Measurements from ENCODE around the gene CTNNA3.

Gene CTNNA3

GRCh38 chr10:66990143-66990830 is 705.7 kb downstream of the CTNNA3 start:
- no peak for DNase-seq

DNA sequence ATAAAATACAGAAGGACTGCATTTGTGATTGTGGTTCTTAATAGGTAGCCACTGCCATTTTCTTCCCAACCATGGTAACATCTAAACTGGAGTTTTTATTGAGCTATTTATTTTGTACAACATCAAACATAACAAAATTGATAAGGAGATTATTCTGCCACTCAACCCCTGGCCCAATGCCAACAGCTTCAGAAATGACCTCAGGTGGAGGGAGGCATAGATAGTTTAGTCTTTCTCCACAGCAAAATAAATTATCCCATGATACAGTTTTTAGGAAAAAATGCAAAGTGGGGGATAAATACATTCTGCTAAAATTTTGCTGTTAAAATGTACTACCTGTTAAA is 712.5 kb downstream of the CTNNA3 start:
- no peak for DNase-seq

DNA sequence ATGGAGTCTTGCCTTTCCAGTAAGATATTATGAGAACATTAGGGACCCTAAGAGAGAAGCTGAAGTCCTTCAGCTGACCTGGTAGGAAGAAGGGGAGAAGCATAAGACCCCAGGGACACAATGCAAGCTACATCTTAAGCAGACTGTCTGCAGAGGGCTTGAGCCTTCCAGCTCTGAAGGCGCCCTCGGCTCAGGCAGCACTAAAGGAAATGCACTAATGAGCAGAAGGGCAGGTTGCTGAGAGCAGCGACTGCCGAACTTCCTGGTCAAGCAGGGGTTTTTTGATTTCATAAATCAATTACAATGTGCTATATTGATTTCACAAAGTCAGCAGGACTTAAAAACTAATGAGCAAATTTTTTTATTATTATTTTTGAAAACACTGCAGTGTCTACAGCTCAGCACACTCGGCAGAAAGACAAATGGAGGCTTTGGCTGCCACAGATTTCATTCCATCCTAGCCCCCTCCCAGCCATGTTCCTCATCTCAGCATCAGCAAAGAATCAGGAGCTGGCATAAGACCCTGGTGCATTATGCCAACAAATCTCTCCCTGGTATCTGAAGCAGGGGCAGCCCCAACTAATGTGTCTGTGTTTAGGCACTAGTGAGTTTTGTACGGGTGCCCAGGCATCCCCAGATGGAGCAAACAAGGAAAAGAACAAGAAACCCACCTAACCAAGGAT is 713.1 kb downstream of the CTNNA3 start:
- no peak for DNase-seq

DNA sequence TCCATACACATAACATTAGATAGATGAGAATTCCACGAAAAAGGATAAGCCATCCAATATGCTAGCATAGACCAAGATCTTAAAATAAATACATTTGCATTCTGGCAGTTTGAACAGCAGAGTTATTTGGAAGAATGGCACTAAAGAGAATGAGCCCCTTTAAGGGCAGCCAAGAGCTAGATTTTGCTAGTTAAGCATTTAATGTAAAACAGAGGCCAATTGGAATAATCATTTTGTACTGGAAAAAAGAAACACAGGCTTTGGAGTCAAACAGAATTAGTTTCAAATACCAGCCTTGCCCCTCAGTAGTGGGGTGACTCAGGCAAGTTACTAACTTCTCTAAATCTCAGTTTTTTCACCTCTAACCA is 714.0 kb downstream of the CTNNA3 start:
- DNase-seq: no peak

DNA sequence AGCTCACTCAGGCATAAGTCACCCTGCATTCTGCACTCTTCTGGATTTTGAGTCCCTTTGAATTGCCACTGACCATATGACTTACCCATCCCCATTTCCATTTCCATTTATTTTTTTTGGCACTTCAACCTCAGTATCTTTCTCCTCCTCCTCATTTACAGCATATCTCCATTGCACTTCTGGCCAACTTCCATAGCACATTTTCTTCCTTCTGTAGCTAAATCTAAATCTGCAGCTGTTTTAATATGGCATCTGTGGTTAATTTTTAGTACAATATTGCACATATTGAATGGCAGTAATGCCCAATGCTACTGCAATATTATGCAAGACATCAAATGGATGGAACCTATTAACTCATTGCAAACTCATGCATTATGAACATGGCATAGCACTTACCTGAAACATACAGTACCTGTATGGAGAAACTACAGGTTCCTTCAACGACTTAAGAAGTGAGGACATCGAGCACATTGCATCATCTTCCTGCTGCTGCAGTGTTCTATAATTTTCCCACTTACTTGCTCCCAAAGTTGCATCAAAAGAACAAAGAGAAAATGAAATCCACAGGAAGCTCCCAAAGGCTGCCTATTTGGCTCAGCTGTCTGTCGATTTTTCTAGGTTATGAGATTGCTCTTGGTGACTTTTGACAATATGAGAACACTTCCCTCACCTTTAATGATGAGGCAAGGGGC is 714.5 kb downstream of the CTNNA3 start:
- DNase-seq: no peak

DNA sequence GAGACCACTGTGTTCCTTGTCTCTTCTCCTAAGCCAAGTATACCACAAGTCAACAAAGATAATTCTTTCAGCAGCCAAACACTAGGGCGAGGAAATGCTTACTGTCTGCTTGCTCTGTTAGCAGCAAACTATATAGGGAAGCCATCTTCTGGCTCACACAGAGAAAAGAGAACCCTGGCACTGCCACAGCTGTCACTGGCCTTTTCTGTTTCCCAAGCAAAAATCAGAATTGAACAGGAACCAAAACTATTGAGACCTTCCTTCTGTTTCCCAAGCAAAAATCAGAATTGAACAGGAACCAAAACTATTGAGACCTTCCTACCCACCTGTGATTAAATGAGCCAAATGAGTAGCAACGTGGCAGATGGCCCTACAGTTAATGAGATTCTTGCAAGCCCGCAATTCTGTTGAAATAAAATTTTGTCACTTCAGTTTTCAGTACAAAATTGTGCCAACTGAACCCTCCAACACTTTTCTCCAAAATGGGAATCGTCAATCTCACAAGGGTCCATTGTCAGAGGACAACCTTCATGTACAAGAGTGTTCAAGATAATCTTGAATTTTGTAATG is 715.7 kb downstream of the CTNNA3 start:
- no peak for DNase-seq

- DNase-seq: no peak
These were observed 731.0 kb downstream of the CTNNA3 start for GRCh38 chr10:66964946-66965345.

DNA sequence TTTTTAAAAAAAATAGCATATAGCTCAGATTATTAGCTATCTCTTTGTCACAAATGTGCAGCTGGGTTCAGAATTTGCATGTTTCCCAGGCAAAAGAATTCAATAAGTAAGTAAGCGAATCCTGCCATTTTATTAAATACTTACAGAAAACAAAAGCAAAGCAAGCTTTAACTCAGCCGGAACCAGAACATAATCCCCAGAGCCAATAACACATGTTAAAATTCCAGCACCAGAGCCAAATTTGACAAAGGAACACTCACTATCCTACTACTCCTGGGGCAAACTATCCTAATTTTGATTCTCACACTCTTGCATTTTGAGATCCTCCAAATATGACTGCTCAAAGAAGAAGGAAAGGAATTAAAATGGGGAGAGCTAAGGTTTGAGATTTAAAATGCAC is 737.5 kb downstream of the CTNNA3 start:
- DNase-seq: no peak

DNA sequence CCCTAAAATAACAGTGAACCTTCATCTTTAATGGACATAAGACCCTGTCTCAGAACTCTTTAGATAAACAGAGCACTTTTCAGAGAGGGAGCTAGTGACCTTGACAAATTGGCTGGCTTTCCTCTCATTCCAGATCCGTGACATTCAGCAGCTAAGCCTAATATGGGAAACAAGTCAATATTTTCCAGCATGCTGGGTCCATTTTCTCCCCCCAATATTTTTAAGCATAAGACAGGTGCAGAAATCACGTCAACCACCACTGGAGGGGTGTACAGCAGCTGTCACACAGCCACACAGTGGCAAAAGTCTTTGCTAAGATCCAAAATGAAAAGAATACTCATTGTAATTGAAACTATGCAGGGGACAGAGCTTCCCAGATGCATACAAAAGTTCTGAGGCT is 744.1 kb downstream of the CTNNA3 start:
- no peak for DNase-seq

- no peak for DNase-seq
These were observed 752.4 kb downstream of the CTNNA3 start for GRCh38 chr10:66943590-66943989.

DNA sequence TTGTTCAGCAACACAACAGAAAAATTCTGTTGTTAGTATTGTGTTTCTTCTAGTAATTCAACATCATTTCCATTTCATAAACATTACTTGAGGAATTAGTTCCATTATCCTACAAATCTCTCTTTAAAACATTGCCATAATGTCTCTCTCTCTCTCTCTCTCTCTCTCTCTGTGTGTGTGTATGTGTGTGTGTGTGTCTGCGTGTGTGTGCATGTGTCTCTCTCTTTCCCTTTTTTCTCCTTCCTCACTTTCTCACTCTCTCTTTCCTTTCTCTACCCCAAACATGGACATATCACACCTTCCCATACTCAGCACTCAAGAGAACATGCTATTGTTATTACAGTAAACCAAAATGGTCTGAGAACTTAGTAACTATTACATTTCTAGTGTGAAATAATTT is 753.6 kb downstream of the CTNNA3 start:
- DNase-seq: no peak

GRCh38 chr10:66941491-66941890 is 754.5 kb downstream of the CTNNA3 start:
- no peak for DNase-seq

DNA sequence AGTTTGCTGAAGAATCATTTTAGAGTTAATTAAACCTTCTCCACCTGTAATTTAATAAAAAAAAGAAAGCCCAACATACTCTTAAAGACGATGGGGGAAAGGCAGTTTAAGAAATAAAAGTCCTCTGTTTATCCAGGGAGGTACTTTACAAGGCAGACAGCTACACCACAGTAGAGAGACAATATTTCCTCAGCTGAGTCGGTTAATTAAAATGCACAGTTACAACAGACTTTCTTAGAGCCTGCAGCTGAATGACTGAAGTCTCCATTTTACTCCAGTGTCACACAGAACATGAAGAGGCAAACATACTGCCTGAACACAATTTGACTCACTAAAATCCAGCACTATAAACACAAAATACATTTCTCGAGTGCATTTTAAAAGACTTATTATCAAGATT is 755.0 kb downstream of the CTNNA3 start:
- no peak for DNase-seq

DNA sequence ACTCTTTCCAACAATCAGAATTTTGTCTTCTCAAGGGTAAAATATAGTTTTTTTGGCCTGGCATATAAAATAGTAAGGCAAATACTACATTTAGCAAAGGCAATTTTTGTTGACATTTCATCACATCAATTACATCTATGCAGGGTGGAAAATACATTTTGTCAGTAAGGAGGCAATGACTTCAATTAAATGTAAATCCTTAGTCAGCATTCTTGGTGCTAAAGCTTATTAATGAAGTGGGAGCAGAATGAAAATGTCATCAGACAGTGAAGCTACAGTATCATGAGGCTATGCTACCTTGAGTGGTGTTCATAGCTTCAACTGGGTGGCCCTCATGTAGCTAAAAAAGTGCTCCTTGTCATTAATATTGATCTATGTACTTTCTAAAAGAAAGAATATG is 761.3 kb downstream of the CTNNA3 start:
- no peak for DNase-seq

GRCh38 chr10:66931949-66932343 is 764.0 kb downstream of the CTNNA3 start:
- DNase-seq: no peak

DNA sequence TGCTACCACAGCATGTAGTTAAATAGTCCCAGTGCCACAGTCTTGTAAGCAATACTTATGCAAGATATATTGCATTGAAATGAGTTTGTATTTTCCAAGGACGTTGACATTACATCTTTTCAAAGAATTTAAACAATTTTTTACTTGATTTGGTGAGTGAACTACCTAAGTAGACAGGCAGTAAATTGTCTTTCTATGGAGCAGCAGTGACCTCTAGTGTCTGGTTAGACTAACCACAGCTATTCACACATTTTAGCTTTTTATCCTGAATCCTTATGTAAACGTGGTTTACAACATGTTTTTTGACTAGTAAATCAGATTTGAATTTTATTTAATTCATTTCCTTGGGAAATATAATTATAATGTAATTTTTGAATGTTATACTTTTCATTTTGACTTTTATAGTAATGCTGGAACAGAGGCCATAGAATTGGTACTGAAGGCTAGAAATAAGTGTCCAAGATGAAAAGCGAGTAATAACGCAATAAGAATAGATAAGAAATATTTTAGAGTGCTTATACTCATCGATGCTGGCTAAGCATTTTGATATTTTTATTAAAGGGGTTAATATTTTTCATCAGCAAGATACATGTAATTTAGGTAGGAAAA is 764.6 kb downstream of the CTNNA3 start:
- peak; percentile 69 for DNase-seq

- no peak for DNase-seq
These were observed 766.6 kb downstream of the CTNNA3 start for GRCh38 chr10:66929375-66929774.

- DNase-seq: no peak
These were observed 767.2 kb downstream of the CTNNA3 start for GRCh38 chr10:66928776-66929175.

- no peak for DNase-seq
These were observed 767.8 kb downstream of the CTNNA3 start for GRCh38 chr10:66927971-66928770.

DNA sequence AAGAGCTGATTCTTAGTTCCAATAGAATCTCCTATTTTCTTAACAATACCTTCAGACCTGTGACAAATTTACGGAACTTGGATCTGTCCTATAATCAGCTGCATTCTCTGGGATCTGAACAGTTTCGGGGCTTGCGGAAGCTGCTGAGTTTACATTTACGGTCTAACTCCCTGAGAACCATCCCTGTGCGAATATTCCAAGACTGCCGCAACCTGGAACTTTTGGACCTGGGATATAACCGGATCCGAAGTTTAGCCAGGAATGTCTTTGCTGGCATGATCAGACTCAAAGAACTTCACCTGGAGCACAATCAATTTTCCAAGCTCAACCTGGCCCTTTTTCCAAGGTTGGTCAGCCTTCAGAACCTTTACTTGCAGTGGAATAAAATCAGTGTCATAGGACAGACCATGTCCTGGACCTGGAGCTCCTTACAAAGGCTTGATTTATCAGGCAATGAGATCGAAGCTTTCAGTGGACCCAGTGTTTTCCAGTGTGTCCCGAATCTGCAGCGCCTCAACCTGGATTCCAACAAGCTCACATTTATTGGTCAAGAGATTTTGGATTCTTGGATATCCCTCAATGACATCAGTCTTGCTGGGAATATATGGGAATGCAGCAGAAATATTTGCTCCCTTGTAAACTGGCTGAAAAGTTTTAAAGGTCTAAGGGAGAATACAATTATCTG is 768.6 kb downstream of the CTNNA3 start:
- no peak for DNase-seq

GRCh38 chr10:66926841-66927240 is 769.2 kb downstream of the CTNNA3 start:
- no peak for DNase-seq

Data from hematopoietic multipotent progenitor cell treated with erythropoietin and hydrocortisone succinate and interleukin-3 and kit ligand, for 4 days (in vitro differentiated cells).